ENCODE data around the gene CYP24A1. TPM values are rescaled to one million over a fixed set of nuclear protein-coding genes. Genes with fewer than 3 reads are reported as not detected.

The CYP24A1 gene
- total RNA-seq, 1 donor from 2014 or later: 0.73 TPM

GRCh38 chr20:54155736-54156317, 18.0 kb downstream of the CYP24A1 start:
- no peak overlapping the region for H3K27ac Mint-ChIP-seq (ENCODE audit: unreplicated experiment)
- no peaks in the 10 kb centered on the region for H3K36me3 Mint-ChIP-seq (ENCODE audit: low read depth, unreplicated experiment)
- no peaks in the 10 kb centered on the region for H3K9me3 ChIP-seq (ENCODE audit: insufficient read depth, low read depth, low read length)
- no peaks in the 10 kb centered on the region for H3K9me3 Mint-ChIP-seq (ENCODE audit: unreplicated experiment)
- H3K4me2 ChIP-seq (ENCODE audit: low read length): no peak overlapping the region
- FAIRE-seq: no peak
- H3K27ac ChIP-seq (ENCODE audit: low read depth, low read length): no peak overlapping the region
- no peaks in the 10 kb centered on the region for H4K20me1 ChIP-seq (ENCODE audit: insufficient read depth, low read length)
- H3K4me1 ChIP-seq (ENCODE audit: insufficient read depth, low read length): no peaks in the 10 kb centered on the region
- no peak for DNase-seq (ENCODE audit: low read depth)
- H2AFZ ChIP-seq (ENCODE audit: low read depth, low read length): no peak overlapping the region
- no peak overlapping the region for H3K4me3 Mint-ChIP-seq (ENCODE audit: unreplicated experiment)
- no peak for TF ChIP-seq EZH2 (IDR thresholded peaks at IDR 0.05; ENCODE audit: insufficient read depth, low read length)
- no peak for TF ChIP-seq CTCF (IDR thresholded peaks at IDR 0.05; ENCODE audit: insufficient read depth, low read depth, low read length)
- no peak overlapping the region for H3K9ac ChIP-seq (ENCODE audit: low read length)
- H3K27me3 ChIP-seq (ENCODE audit: insufficient read depth, low read length): peaks cover 3% of the 10 kb centered on the region
- H3K79me2 ChIP-seq (ENCODE audit: insufficient read depth, low read length): no peaks in the 10 kb centered on the region
- H3K27me3 Mint-ChIP-seq (ENCODE audit: low read depth, unreplicated experiment): peaks cover 8% of the 10 kb centered on the region
- no peak overlapping the region for H3K4me3 ChIP-seq (ENCODE audit: insufficient read depth, low read depth, low read length)
- H3K36me3 ChIP-seq (ENCODE audit: insufficient read depth, low read length): no peaks in the 10 kb centered on the region
- no peaks in the 10 kb centered on the region for H3K4me1 Mint-ChIP-seq (ENCODE audit: low read depth, unreplicated experiment)

DNA sequence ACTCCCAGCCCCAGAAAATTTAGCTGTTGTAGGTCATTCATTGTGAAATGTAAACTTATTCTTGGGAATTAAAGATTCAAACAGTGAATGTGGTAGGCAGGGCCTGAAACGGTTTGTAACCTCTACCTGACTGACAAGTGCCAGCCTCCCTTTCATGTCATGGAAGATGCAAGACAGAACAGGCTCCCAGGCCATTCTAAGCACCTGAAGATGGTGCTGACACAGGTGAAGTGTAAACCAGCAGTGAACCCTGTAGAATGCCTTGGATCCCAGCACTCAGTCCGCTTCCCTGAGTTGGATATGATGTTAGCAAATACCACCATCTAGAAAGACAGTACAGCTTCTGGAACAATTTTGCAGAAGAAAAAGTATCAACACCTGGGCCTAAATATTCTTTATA, 19.3 kb downstream of the CYP24A1 start:
- H3K27me3 Mint-ChIP-seq (ENCODE audit: low read depth, unreplicated experiment): peaks cover 8% of the 10 kb centered on the region
- no peaks in the 10 kb centered on the region for H3K4me1 ChIP-seq (ENCODE audit: insufficient read depth, low read length)
- H3K36me3 ChIP-seq (ENCODE audit: insufficient read depth, low read length): no peaks in the 10 kb centered on the region
- H3K36me3 Mint-ChIP-seq (ENCODE audit: low read depth, unreplicated experiment): no peaks in the 10 kb centered on the region
- H3K4me1 Mint-ChIP-seq (ENCODE audit: low read depth, unreplicated experiment): no peaks in the 10 kb centered on the region
- FAIRE-seq: no peak
- TF ChIP-seq EZH2 (IDR thresholded peaks at IDR 0.05; ENCODE audit: insufficient read depth, low read length): no peak
- TF ChIP-seq CTCF (IDR thresholded peaks at IDR 0.05; ENCODE audit: insufficient read depth, low read depth, low read length): no peak
- no peak overlapping the region for H3K4me2 ChIP-seq (ENCODE audit: low read length)
- no peak overlapping the region for H3K4me3 ChIP-seq (ENCODE audit: insufficient read depth, low read depth, low read length)
- H3K27me3 ChIP-seq (ENCODE audit: insufficient read depth, low read length): peaks cover 3% of the 10 kb centered on the region
- no peak overlapping the region for H3K9ac ChIP-seq (ENCODE audit: low read length)
- H2AFZ ChIP-seq (ENCODE audit: low read depth, low read length): no peak overlapping the region
- no peak overlapping the region for H3K4me3 Mint-ChIP-seq (ENCODE audit: unreplicated experiment)
- H3K27ac Mint-ChIP-seq (ENCODE audit: unreplicated experiment): no peak overlapping the region
- H4K20me1 ChIP-seq (ENCODE audit: insufficient read depth, low read length): no peaks in the 10 kb centered on the region
- H3K79me2 ChIP-seq (ENCODE audit: insufficient read depth, low read length): no peaks in the 10 kb centered on the region
- DNase-seq (ENCODE audit: low read depth): no peak
- H3K9me3 ChIP-seq (ENCODE audit: insufficient read depth, low read depth, low read length): no peaks in the 10 kb centered on the region
- H3K27ac ChIP-seq (ENCODE audit: low read depth, low read length): no peak overlapping the region
- H3K9me3 Mint-ChIP-seq (ENCODE audit: unreplicated experiment): no peaks in the 10 kb centered on the region

DNA sequence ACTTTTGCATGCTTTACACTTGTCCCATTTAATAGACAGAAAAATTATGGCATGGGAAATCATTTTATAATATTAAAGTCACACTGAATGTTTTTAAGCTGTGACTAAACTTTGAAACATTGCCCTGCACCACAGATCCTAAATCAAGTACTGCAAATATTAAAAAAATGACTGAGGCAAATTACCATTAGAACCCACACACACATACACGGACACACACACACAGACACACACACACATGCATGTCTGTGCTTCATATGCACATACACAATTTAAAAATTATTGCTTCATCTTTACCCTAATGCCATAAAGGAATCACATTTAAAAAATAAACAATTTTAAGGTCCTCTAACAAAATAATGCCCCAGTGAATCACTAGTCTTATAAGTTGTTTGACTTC, 19.9 kb downstream of the CYP24A1 start:
- Mint-ChIP-seq H3K36me3 (ENCODE audit: low read depth, unreplicated experiment) (no peaks in the 10 kb centered on the region), H3K27me3 (ENCODE audit: low read depth, unreplicated experiment) (peaks cover 8% of the 10 kb centered on the region), H3K4me3 (ENCODE audit: unreplicated experiment) (no peak overlapping the region), H3K9me3 (ENCODE audit: unreplicated experiment) (no peaks in the 10 kb centered on the region), H3K27ac (ENCODE audit: unreplicated experiment) (no peak overlapping the region), H3K4me1 (ENCODE audit: low read depth, unreplicated experiment) (no peaks in the 10 kb centered on the region)
- Histone ChIP-seq H3K9me3 (ENCODE audit: insufficient read depth, low read depth, low read length) (no peaks in the 10 kb centered on the region), H3K79me2 (ENCODE audit: insufficient read depth, low read length) (no peaks in the 10 kb centered on the region), H3K4me2 (ENCODE audit: low read length) (no peak overlapping the region), H3K27ac (ENCODE audit: low read depth, low read length) (no peak overlapping the region), H3K4me3 (ENCODE audit: insufficient read depth, low read depth, low read length) (no peak overlapping the region), H3K9ac (ENCODE audit: low read length) (no peak overlapping the region), H2AFZ (ENCODE audit: low read depth, low read length) (no peak overlapping the region), H4K20me1 (ENCODE audit: insufficient read depth, low read length) (no peaks in the 10 kb centered on the region), H3K4me1 (ENCODE audit: insufficient read depth, low read length) (no peaks in the 10 kb centered on the region), H3K36me3 (ENCODE audit: insufficient read depth, low read length) (no peaks in the 10 kb centered on the region), H3K27me3 (ENCODE audit: insufficient read depth, low read length) (peaks cover 2% of the 10 kb centered on the region)
- TF ChIP-seq CTCF (IDR thresholded peaks at IDR 0.05; ENCODE audit: insufficient read depth, low read depth, low read length) (no peak), EZH2 (IDR thresholded peaks at IDR 0.05; ENCODE audit: insufficient read depth, low read length) (no peak)
- FAIRE-seq: no peak
- DNase-seq (ENCODE audit: low read depth): no peak
